IMR-90 (cell line): ENCODE results near the gene LSM7. TPM values are rescaled to one million over a fixed set of nuclear protein-coding genes. Genes with fewer than 3 reads are reported as not detected.

Source experiments
- ATAC-seq: fragments of 200-7000 bp; cut with Tn5 transposase; 2 replicates; pipeline ENCODE4 v1.9.1; 2020; ENCODE audit warnings: low read depth, mild to moderate bottlenecking, moderate library complexity
- Bru-seq: library from RNA; stranded (reverse); fragments of 400-500 nt; gene quantifications from one replicate; lab custom pipeline; 2021; lab: Mats Ljungman, UMichigan
- BruChase-seq, 2 experiments: library from RNA; stranded (reverse); fragments of 400-500 nt; gene quantifications; one replicate each; lab custom pipeline; 2021; lab: Mats Ljungman, UMichigan
- BruUV-seq: library from RNA; stranded (reverse); fragments of 400-500 nt; replicated peaks from 2 replicates; lab custom pipeline; 2021; lab: Mats Ljungman, UMichigan
- CTCF ChIA-PET: fragments of 300-600 bp; formaldehyde crosslinking; extraction: SDS; loops from one replicate; lab custom pipeline; 2021; ENCODE audit warnings: antibody characterized with exemption; lab: Yijun Ruan, JAX
- POLR2A ChIA-PET: fragments of 300-600 bp; sonication (Branson Sonifier 250); formaldehyde crosslinking; loops from one replicate; lab custom pipeline; 2022; ENCODE audit warnings: antibody characterized with exemption; ENCODE audit not compliant: unreplicated experiment; lab: Charles Lee
- DNase-seq: peaks from one replicate; pipeline ENCODE4 v3.0.0; 2013
- H2AFZ ChIP-seq: replicated peaks from 2 replicates; pipeline ENCODE3; 2013; ENCODE audit warnings: low read length, mild to moderate bottlenecking; ENCODE audit not compliant: poor library complexity
- H2AK5ac ChIP-seq: 2 replicates; pipeline ENCODE4 v1.6.1; 2013; ENCODE audit warnings: low read depth, low read length, inconsistent platforms
- H2AK9ac ChIP-seq: replicated peaks from 2 replicates; pipeline ENCODE3; 2013; ENCODE audit warnings: mild to moderate bottlenecking, low read depth, low read length, moderate library complexity; ENCODE audit not compliant: poor library complexity
- H2BK120ac ChIP-seq: 2 replicates; pipeline ENCODE4 v1.6.1; 2013; ENCODE audit warnings: low read depth, low read length, inconsistent platforms
- H2BK15ac ChIP-seq: 3 replicates; pipeline ENCODE4 v1.6.1; 2013; ENCODE audit warnings: low read depth, low read length, inconsistent platforms
- H2BK20ac ChIP-seq: 2 replicates; pipeline ENCODE4 v1.6.1; 2013; ENCODE audit warnings: low read depth, mild to moderate bottlenecking, inconsistent platforms, low read length, moderate library complexity
- H2BK5ac ChIP-seq: 2 replicates; pipeline ENCODE4 v1.6.1; 2013; ENCODE audit warnings: mild to moderate bottlenecking, low read depth, low read length, inconsistent platforms; ENCODE audit not compliant: poor library complexity, severe bottlenecking
- H3K14ac ChIP-seq: replicated peaks from 2 replicates; pipeline ENCODE4 v1.6.1; 2013; ENCODE audit warnings: low read depth, low read length, inconsistent platforms
- H3K18ac ChIP-seq: 2 replicates; pipeline ENCODE4 v1.6.1; 2013; ENCODE audit warnings: low read depth, low read length, control low read depth
- H3K23ac ChIP-seq: 2 replicates; pipeline ENCODE4 v1.6.1; 2013; ENCODE audit warnings: low read depth, low read length, inconsistent platforms
- H3K27ac ChIP-seq: 2 replicates; pipeline ENCODE4 v1.5.1; 2013; ENCODE audit warnings: mild to moderate bottlenecking, control low read depth, low read length; ENCODE audit not compliant: insufficient read depth
- H3K27me3 ChIP-seq: 2 replicates; pipeline ENCODE4 v1.6.1; 2013; ENCODE audit warnings: low read length; ENCODE audit not compliant: control insufficient read depth, insufficient read depth
- H3K36me3 ChIP-seq: 2 replicates; pipeline ENCODE4 v1.6.1; 2013; ENCODE audit warnings: low read length, mixed read lengths; ENCODE audit not compliant: control insufficient read depth, insufficient read depth
- H3K4ac ChIP-seq: 2 replicates; pipeline ENCODE4 v1.6.1; 2013; ENCODE audit warnings: low read depth, low read length, inconsistent platforms
- H3K4me1 ChIP-seq: 2 replicates; pipeline ENCODE4 v1.6.1; 2013; ENCODE audit warnings: low read length, mixed read lengths; ENCODE audit not compliant: control insufficient read depth, insufficient read depth
- H3K4me2 ChIP-seq: 2 replicates; pipeline ENCODE4 v1.6.1; 2013; ENCODE audit warnings: low read depth, mild to moderate bottlenecking, control low read depth, low read length, moderate library complexity
- H3K4me3 ChIP-seq: 2 replicates; pipeline ENCODE4 v1.5.1; 2013; ENCODE audit warnings: low read depth, mild to moderate bottlenecking, control low read depth, low read length, moderate library complexity; ENCODE audit not compliant: insufficient read depth
- H3K56ac ChIP-seq: 2 replicates; pipeline ENCODE4 v1.6.1; 2013; ENCODE audit warnings: low read length, inconsistent platforms; ENCODE audit not compliant: insufficient read depth; ENCODE audit errors: extremely low read depth
- H3K79me1 ChIP-seq, 2 experiments: 2 replicates each; pipeline ENCODE4 v1.6.1; 2013; ENCODE audit warnings: low read length in 2 of 2, inconsistent platforms in 1 of 2, low read depth in 1 of 2
- H3K9ac ChIP-seq: 2 replicates; pipeline ENCODE4 v1.6.1; 2013; ENCODE audit warnings: low read depth, low read length, control low read depth
- H3K9me1 ChIP-seq: 2 replicates; pipeline ENCODE4 v1.6.1; 2013; ENCODE audit warnings: low read length, inconsistent platforms; ENCODE audit not compliant: insufficient read depth
- H3K9me3 ChIP-seq: 2 replicates; pipeline ENCODE4 v1.6.1; 2013; ENCODE audit warnings: low read length; ENCODE audit not compliant: control insufficient read depth, insufficient read depth
- H4K20me1 ChIP-seq: 2 replicates; pipeline ENCODE4 v1.6.1; 2013; ENCODE audit warnings: low read length, inconsistent platforms; ENCODE audit not compliant: insufficient read depth
- H4K5ac ChIP-seq: 2 replicates; pipeline ENCODE4 v1.6.1; 2013; ENCODE audit warnings: mild to moderate bottlenecking, low read depth, low read length, control low read depth
- H4K8ac ChIP-seq, 2 experiments: 2 replicates each; pipeline ENCODE4 v1.6.1; 2013; ENCODE audit warnings: low read depth in 2 of 2, low read length in 2 of 2, control low read depth in 1 of 2, inconsistent platforms in 1 of 2
- H4K91ac ChIP-seq: 2 replicates; pipeline ENCODE4 v1.6.1; 2013; ENCODE audit warnings: low read depth, low read length, inconsistent platforms; ENCODE audit not compliant: insufficient read depth
- CEBPB ChIP-seq: IDR thresholded peaks from 2 replicates; pipeline ENCODE4 v1.6.1; 2012; ENCODE audit warnings: low read depth, low read length, improper control_type of control experiment
- CHD1 ChIP-seq: IDR thresholded peaks from 2 replicates; pipeline ENCODE4 v1.6.1; 2012; ENCODE audit warnings: low read depth, low read length, improper control_type of control experiment
- FOS ChIP-seq: fragments of 150-350 bp; IDR thresholded peaks from 2 replicates; pipeline ENCODE4 v1.6.1; 2016; ENCODE audit warnings: low read depth, low read length
- MAFK ChIP-seq: IDR thresholded peaks from 2 replicates; pipeline ENCODE4 v1.6.1; 2012; ENCODE audit warnings: low read depth, low read length, improper control_type of control experiment
- MAZ ChIP-seq: IDR thresholded peaks from 2 replicates; pipeline ENCODE4 v1.6.1; 2012; ENCODE audit warnings: low read depth, mild to moderate bottlenecking, low read length, improper control_type of control experiment, moderate library complexity, borderline replicate concordance
- MXI1 ChIP-seq: IDR thresholded peaks from 2 replicates; pipeline ENCODE4 v1.6.1; 2012; ENCODE audit warnings: low read depth, mild to moderate bottlenecking, low read length, moderate library complexity, borderline replicate concordance
- POLR2A ChIP-seq: IDR thresholded peaks from 2 replicates; pipeline ENCODE4 v1.6.1; 2012; ENCODE audit warnings: mild to moderate bottlenecking, low read depth, low read length
- RCOR1 ChIP-seq: IDR thresholded peaks from 2 replicates; pipeline ENCODE4 v1.6.1; 2012; ENCODE audit warnings: mild to moderate bottlenecking, low read length, improper control_type of control experiment; ENCODE audit not compliant: insufficient replicate concordance
- RFX5 ChIP-seq: IDR thresholded peaks from 2 replicates; pipeline ENCODE4 v1.8.0; 2012; ENCODE audit warnings: low read depth, mild to moderate bottlenecking, low read length, moderate library complexity
- WGBS, 2 experiments: methylation state at CpG; one replicate each; pipeline versions ENCODE4 v1.1.5 to v1.1.7; 2013; ENCODE audit warnings: missing lambda C conversion rate in 2 of 2; ENCODE audit not compliant: insufficient read length in 1 of 2; ENCODE audit errors: extremely low coverage in 2 of 2; 5-methylcytosine and 5-hydroxymethylcytosine counted together
- dilution Hi-C: fragments of 300-500 bp; cut with HindIII; formaldehyde crosslinking; loops from one replicate; pipeline ENCODE4 v1.14.3; 2018; ENCODE audit warnings: low sequenced_read_pairs; ENCODE audit not compliant: unreplicated experiment
- in situ Hi-C: fragments of 300-500 bp; cut with MboI; formaldehyde crosslinking; loops from 3 replicates; pipeline ENCODE4 v1.14.3; 2019; ENCODE audit warnings: low sequenced_read_pairs, inconsistent platforms, mixed read lengths
- intact Hi-C: fragments of 100-400 bp; cut with micrococcal nuclease; formaldehyde crosslinking; loops from 2 replicates; pipeline ENCODE4 v1.10.0; 2022
- long read RNA-seq: library from polyadenylated mRNA; unstranded; transcript quantifications from one replicate; pipeline ENCODE4 v2.0.0, GENCODE V29; 2021; ENCODE audit not compliant: unreplicated experiment
- polyA plus RNA-seq, 3 experiments: library from polyadenylated mRNA; depleted of rRNA; stranded (reverse); fragments of >200 nt; gene quantifications; 2 replicates each; pipeline ENCODE4 v1.2.3, GENCODE V29; 2012; ENCODE audit warnings: low replicate concordance in 1 of 3
- total RNA-seq: library from RNA; depleted of rRNA; stranded (reverse); fragments of >200 nt; gene quantifications from 2 replicates; pipeline ENCODE4 v1.2.3, GENCODE V29; 2012; rRNA removed
- TF ChIP-seq, protein P1 (sequence below): fragments of 150-350 bp; IDR thresholded peaks from 2 replicates; pipeline ENCODE4 v1.6.1; 2016; ENCODE audit warnings: low read depth, mild to moderate bottlenecking, low read length, moderate library complexity, borderline replicate concordance
- TF ChIP-seq, protein P2 (sequence below): fragments of 150-350 bp; IDR thresholded peaks from 2 replicates; pipeline ENCODE4 v1.6.1; 2017; ENCODE audit warnings: mild to moderate bottlenecking, antibody characterized with exemption, low read length, low read depth

LSM7 gene
- 145 and 200 TPM in 2 replicates for total RNA-seq
- 544 and 708 TPM in 2 replicates for polyA plus RNA-seq (2012; rRNA removed)
- 747 and 763 TPM in 2 replicates for polyA plus RNA-seq (2012; cell fraction: cytosol; rRNA removed)
- 274 and 317 TPM in 2 replicates for polyA plus RNA-seq (2012; cell fraction: nucleus; rRNA removed; ENCODE audit: low replicate concordance)
- Bru-seq, nascent RNA = percentile 79 among the genes with signal in this experiment
- percentile 82 among the genes with signal in this experiment for BruChase-seq, experiment 1, labeled RNA remaining after a 6-hour chase
- percentile 75 among the genes with signal in this experiment for BruChase-seq, experiment 2, labeled RNA remaining after a 2-hour chase
- long read RNA-seq, transcript LSM7-203 (4 exons, 512 nt) = minor isoform, 6 of 42 reads
- long read RNA-seq, transcript LSM7-204 (3 exons, 575 nt) = minor isoform, 10 of 42 reads
- long read RNA-seq, transcript LSM7-201 (4 exons, 529 nt) = major isoform, 16 of 42 reads
- long read RNA-seq, partial matches to known transcripts = 8 of 42 reads
- long read RNA-seq, other reads (novel, unspliced or antisense) = 0 of 42 reads

DNA sequence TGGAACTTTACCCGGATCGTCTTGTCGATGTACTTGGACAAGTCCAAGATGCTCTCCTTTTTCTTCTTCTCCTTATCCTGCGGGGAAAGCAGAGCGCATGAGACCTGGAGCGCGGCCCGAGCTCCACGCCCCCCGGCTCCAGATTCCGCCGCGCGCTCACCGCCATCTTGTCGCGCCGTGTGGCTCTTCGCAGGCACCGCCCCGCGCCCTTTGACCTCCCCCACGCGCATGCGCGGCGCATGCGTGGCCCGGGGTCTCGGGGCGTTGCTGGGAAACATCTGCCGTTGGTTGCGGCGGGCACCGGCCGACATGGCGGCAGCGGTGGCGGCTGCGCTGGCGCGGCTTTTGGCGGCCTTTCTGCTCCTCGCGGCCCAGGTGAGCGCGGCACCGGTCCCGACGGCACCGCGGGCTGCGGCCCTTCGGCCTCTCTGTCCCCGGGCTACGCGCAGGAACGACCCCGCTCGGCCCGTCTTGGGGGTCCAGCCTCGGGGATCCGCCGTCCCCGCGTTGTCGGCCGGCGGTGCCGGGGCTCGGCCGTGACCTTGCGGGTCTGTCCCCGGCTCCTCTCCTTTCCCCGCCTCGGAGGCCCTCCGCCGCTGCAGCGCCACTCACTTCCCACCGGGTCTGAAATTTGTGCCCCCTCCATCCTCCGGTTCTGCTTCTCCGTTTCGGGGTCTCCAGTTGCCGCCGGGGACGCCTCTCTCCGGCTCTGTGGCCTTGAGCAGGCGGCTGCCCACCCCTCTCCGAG is at the start of gene LSM7, which contains the start of gene SPPL2B:
Gene LSM7 (minus strand): TSS at position 186 of the 748 bp plus-strand sequence. CDS start 20 bp downstream, at position 166.
Gene SPPL2B (plus strand): TSS at position 284 of the 748 bp plus-strand sequence. CDS start 26 bp downstream, at position 310.
- Histone ChIP-seq H4K8ac (peak within 1 kb of the TSS; percentile 98), H3K4me2 (peak within 1 kb of the TSS; percentile 84), H3K27ac (peak within 1 kb of the TSS; percentile 92), H2BK5ac (peak within 1 kb of the TSS; percentile 92), H3K4ac (peak within 1 kb of the TSS; percentile 100), H2AFZ (peak within 1 kb of the TSS; percentile 99), H2BK15ac (0 out of 3 replicates have a peak within 1 kb of the TSS, but pooled peaks have one; percentile 64), H3K4me1 (peaks cover 4% of the 10 kb centered on the region), H2AK9ac (peak within 1 kb of the TSS; percentile 100), H4K91ac (peak within 1 kb of the TSS; percentile 99), H3K14ac (peak within 1 kb of the TSS; percentile 100), H4K5ac (peak within 1 kb of the TSS; percentile 86), H2BK120ac (peak within 1 kb of the TSS; percentile 69), H4K20me1 (peaks cover 36% of the 10 kb centered on the region), H3K18ac (peak within 1 kb of the TSS; percentile 76), H2BK20ac (no peak within 1 kb of the TSS), H3K56ac (peak within 1 kb of the TSS; percentile 99), H3K79me1 (peaks cover 32 to 82% of the 10 kb centered on the region in 2 experiments), H3K9ac (peak within 1 kb of the TSS; percentile 98), H3K9me3 (no peaks in the 10 kb centered on the region), H3K4me3 (peak within 1 kb of the TSS; percentile 94), H3K23ac (peak within 1 kb of the TSS; percentile 99), H3K36me3 (peaks cover 22% of the 10 kb centered on the region), H2AK5ac (peak within 1 kb of the TSS; percentile 99), H3K9me1 (no peaks in the 10 kb centered on the region), H3K27me3 (no peaks in the 10 kb centered on the region)
- ChIA-PET CTCF (no interaction called here), POLR2A (no interaction called here)
- dilution Hi-C loops = no loop called here
- 0% methylated on average over 61 of the region's 89 CpGs; no CpG with 5 or more reads in 1 of the 2 experiments for WGBS, 2 experiments
- no TSS peak for BruUV-seq
- in situ Hi-C loops = no loop called here
- intact Hi-C loops = loop anchor here (2.0 to 5.0 kb wide), 3 partner anchors 64 to 308 kb away; no protein-coding TSS in a partner anchor
- TF ChIP-seq MAFK (no peak), MAZ (peak; percentile 37; the same call in 1 of the 2 replicates), FOS (0 out of 2 replicates have a peak, but pooled peaks have one; percentile 2), POLR2A (peak; percentile 69; the same call in 1 of the 2 replicates), MXI1 (peak; percentile 96), RCOR1 (no peak), CEBPB (no peak), CHD1 (no peak; the same call in 1 of the 2 replicates), RFX5 (no peak)
- TF ChIP-seq, protein P1, sequence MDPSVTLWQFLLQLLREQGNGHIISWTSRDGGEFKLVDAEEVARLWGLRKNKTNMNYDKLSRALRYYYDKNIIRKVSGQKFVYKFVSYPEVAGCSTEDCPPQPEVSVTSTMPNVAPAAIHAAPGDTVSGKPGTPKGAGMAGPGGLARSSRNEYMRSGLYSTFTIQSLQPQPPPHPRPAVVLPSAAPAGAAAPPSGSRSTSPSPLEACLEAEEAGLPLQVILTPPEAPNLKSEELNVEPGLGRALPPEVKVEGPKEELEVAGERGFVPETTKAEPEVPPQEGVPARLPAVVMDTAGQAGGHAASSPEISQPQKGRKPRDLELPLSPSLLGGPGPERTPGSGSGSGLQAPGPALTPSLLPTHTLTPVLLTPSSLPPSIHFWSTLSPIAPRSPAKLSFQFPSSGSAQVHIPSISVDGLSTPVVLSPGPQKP = no peak
- TF ChIP-seq, protein P2, sequence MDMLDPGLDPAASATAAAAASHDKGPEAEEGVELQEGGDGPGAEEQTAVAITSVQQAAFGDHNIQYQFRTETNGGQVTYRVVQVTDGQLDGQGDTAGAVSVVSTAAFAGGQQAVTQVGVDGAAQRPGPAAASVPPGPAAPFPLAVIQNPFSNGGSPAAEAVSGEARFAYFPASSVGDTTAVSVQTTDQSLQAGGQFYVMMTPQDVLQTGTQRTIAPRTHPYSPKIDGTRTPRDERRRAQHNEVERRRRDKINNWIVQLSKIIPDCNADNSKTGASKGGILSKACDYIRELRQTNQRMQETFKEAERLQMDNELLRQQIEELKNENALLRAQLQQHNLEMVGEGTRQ = 0 out of 2 replicates have a peak, but pooled peaks have one; percentile 10
- ATAC-seq (peak; percentile 86), DNase-seq (peak; percentile 83)
